Measurements from ENCODE around the gene HEATR5A.
"Not testable (repeated sequence)": the region's sequence is repeated elsewhere in the genome, so short reads cannot be mapped to it uniquely, and the experiment has no call there.

The HEATR5A gene

DNA sequence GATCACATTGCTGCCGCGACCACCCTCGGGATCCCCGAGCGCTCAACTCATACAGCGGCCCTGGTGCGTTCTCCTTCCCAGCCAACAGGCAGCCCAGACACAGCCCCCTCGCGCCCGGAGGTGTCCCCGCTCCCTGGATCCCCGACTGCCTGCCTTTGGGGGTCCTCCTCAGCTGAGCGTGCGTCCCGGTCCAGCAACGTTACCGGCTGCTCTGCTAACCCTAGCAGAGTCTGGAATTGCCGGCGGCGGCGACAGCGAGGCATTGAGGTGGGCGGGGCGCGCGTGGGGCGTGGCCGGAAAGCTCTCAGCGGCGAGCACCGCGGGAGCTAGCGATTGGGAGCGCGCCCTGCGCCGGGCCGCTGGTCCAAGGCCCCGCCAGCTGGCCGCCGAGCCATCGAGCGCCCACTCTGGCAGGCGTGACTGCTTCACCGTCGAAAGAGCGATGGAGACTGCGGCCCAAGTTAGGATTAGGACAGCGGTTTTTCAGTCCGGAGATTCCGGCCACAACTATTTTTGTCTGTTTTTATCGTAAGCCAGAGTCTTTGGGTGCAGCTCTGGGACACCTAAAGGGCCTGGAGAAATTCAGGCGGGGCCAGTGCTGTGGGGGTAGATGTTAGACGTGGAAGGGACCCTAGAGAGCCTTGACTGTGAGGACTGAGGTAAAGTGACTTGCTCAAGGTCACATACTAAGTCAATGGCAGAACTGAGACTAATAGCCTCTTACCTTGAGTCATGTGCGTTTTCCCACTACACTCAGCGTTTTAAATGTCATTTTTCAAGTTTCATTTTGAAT lies at the start of gene HEATR5A:
Gene HEATR5A, minus strand, starts transcription at position 232 of the 793 bp plus-strand sequence. CDS start 17,575 bp downstream, outside the sequence.
- peak; percentile 97 for DNase-seq

DNA sequence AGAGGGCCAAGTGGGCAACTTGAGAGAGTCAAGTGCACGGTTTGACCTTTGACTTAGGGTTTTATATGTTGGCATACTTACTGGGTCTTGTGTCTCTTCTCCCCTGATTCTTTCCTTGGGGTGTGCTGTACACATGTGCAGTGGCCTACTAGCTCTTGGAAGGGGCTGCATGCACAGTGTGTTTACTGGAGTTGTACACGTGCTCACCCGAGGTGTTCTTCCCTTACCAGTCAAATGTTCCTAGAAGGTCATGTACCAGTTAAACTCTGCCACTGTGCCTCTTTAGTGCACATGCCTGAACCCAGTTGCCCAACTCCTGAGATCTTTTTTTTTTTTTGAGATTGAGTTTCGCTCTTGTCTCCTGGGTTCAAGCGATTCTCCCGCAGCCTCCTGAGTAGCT lies 46.2 kb upstream of the HEATR5A start:
- DNase-seq, result no peak

DNA sequence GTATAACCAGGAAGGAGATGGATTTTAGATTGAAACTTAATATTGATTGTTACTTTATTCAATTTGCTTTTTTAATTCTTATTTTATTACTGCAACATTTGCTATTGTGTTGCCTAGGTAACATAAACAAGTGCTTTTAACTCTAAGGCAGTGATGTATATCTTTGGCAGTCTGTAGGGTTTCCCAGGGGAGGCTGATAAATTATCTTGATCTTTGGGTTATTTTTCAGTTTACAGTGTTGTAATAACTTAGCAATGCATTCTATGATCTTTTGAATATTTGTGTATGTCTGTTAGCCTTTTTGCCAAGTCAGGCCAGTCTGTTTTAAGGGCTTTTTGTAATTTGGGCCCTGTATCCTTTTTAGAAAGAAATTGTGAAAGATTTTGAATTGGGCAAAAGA lies 44.8 kb upstream of the HEATR5A start:
- DNase-seq, result no peak

DNA sequence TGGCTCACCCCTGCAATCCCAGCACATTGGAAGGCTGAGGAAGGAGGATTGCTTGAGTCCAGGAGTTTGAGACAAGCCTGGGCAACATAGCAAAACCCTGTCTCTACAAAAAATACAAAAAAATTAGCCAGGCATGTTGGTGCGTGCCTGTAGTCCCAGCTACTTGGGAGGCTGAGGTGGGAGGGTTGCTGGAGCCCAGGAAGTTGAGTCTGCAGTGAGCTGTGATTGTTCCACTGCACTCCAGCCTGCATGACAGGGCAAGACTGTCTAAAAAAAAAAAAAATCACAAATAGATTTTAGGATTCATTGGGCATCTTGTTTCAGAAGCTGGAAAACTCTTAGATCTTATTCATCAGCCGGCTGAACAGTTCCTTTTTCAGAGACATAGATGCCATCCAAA lies 42.1 kb upstream of the HEATR5A start:
- DNase-seq, result not testable (repeated sequence)

DNA sequence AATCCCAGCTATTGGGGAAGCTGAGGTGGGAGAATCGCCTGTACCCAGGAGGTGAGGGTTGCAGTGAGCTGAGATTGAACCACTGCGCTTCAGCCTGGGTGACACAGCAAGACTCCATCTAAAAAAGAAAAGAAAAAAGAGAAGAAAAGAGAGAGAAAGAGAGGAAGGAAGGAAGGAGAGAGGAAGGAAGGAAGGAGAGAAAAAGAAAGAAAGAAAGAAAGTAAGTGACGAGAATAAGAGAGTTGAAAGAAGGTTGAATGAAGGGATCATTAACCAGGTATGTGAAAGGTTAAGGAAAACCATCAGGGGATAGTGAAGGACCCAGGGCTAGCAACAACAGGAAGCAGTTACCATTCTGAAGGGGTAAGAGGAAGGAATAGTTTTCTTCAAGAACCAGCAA lies 41.2 kb upstream of the HEATR5A start:
- no peak for DNase-seq

DNA sequence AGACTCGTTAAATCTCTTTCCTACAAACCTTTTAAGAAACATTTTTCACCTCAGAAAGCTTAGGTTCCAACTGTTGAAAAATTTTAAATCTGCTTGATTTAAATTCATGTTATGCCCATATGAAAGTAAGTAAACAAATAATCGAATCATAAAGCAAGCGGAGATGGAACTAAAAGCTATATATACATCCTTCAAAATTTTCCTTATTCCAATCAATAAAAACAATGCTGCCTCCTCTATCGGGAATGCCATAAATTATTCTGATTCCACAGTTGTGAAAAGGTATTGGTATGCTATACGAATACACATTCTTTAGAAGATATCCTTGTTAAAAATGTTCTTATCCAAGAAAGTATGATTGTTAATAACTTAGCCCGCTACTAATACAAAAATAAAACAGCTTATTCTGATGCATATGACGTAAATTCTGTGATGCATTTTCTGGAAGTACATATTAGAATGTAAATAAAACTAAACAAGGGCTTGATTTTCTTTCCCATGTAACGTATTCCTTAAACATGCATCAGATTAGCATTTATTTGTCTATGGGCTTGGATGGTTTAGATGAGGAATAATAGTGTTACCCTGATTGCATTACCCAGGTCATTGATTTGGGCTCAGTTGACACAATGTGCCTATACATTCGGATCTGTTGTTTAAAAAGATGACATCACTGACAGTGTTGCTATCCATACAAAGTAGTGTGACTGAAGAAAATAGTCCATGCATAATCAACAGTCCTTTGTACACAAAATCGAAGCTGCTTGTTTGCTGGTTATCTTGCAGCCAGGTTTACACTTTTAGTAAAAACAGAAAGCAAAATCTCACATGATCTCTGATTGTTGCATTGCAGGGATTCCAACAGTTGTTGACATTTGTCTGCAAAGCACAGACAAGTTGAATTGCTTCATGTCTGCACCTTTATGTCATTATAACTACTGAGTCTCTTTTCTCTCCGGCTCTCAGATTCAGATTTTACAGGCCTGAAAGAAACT lies 37.6 kb upstream of the HEATR5A start:
- no peak for DNase-seq

DNA sequence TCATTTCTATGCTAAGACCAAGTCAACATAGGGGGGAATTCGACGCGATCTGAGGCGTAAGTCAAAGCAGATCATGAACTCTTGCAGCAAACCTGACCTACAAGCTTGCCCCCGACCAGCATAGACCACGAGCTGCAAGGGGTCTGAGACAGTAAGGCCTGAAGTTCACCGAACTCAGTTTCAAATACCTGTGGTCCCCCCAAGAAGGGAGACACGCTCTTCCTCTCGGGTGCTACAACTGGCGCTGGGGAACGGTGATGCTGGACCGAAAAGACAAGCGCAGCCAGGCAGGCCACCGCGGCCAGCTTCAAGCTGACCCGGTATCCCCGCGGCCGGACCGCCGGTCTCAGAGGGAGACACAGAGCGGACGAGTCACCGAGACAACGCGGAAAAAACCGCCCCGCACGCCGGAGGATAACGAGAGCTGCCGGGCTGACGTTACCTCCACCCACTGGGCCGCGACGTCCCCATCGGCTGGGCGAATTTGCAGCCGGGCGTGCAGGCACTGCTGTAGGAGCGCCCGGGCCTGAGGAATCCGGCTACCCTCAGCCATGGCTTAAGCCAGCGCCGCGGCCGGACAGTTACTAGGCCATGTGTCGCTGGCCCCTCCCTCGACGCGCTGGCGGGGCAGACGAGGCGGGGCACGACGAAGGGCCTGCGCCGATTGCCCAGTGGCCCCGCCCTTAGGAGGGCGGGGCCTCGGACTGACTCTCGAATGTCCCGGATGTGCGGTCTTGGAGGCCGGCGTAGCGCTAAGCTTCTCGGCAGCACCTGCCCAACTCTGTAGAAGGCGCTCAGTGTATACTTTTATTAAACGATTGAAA lies 36.7 kb upstream of the HEATR5A start, which contains the start of gene DTD2:
Gene DTD2, minus strand, starts transcription at position 666 of the 824 bp plus-strand sequence. Its CDS starts 113 bp downstream, at position 553.
- peak; percentile 96 for DNase-seq

DNA sequence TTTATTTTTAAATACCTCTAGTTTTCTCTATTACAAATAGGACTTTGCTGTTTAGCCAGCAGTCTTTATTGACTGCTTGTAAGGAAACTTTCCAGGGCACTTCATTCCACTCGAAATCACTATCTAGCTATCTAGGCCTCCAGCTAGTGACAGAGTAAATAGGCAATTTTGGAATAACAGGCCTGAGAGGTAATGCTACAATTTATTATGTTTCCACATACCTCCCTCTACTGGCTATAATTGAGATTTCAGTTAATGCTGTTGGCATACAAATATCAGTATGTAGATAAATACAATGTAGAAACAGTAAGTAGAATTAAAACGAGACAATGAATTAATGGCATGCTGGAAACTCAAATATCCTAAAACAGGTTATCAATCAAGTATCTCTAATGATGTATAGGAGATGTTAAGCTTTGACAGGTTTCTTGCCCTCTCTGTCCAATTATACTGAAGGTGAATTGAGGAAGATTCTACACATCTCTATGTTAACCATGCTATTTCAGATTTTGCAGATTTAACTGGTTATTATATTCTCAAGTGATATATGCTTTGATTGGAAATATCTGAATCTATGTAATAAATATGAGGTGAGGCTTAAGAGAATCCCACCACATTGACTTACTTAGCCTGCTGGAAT lies 29.7 kb upstream of the HEATR5A start:
- DNase-seq, result no peak

DNA sequence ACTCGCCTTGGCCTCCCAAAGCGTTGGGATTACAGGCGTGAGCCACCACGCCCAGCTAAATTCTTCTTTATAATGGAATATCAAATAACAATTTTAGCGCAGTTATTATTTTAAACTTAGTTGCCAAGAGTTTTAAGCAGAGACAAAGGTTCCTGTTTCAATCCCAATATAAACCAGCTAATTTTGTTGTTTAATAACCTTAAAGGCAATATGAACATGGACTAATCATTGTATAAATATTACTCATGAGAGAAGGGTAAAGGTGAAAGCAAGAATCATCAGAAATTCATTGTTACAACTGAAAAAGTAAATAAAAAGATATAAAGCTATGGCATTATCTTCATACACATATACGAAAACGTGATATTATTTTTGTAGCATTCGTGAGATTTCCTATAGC lies 28.8 kb upstream of the HEATR5A start:
- no peak for DNase-seq

DNA sequence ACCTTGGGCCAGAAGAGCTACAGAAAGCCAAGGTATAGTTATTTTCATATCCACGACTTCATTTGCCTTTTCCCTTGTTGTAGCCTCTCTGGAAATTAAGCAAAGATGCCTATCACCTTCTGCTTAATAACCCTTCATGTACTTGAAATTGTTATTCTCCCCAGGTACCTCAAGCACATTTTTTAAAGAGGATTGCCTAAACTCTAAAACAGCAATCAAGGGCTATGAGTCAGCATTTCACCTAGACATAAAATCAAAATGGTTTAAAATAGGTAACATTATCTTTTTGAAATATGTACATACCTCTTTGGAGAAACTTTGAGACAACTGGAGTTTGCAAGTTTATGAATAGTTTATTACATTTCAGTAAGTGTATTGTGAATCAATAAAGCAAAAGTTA lies 25.4 kb upstream of the HEATR5A start:
- DNase-seq, result no peak

DNA sequence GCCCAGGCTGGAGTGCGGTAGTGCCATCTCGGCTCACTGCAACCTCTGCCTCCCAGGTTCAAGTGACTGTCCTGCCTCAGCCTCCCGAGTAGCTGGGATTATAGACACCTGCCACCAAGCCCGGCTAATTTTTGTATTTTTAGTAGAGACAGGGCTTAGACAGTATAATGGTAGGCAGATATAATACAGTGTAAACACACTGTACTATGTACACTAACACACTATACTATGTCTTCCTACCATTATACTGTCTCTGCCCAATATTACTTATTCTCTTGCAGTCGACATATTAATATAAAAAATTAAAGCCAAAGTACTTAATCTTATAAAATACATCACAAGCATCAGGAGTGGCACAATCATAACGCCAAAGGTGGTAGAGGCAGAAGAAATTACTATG lies 21.9 kb upstream of the HEATR5A start:
- no peak for DNase-seq

DNA sequence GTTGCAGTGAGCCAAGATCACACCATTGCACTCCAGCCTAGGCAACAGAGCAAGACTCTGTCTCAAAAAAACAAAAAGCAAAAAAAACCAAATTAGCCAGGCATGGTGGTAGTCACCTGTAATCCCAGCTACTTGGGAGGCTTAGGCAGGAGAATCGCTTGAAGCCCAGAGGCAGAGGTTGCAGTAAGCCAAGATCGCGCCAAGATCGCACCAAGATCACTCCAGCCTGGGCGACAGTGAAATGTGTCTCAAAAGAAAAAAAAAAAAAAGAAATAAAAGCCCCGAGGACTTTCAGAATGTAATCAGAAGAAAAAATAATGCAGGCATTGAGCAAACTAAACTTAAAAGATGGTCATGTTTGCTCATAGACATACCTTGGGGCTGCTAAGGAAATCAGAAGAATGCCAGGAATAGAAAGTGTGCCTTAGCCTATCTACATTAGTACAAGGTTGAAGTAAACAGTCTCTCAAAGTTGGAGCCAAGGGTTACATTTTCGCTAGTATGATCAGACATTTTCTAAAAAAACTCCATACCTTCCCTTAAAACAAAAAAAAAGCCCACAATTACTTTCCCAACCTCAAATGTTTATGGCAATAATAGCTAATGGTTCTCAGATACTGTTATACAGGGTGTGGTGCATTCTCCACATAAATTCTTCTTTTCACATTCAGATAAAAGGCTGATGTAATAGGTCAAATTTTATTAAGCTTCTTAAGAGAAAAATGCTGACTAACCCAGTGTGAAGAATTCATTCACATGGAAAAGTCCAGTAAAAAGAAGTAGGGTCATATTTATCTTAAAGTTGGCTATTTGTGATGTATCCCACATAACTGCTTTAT lies 21.1 kb upstream of the HEATR5A start:
- no peak for DNase-seq

DNA sequence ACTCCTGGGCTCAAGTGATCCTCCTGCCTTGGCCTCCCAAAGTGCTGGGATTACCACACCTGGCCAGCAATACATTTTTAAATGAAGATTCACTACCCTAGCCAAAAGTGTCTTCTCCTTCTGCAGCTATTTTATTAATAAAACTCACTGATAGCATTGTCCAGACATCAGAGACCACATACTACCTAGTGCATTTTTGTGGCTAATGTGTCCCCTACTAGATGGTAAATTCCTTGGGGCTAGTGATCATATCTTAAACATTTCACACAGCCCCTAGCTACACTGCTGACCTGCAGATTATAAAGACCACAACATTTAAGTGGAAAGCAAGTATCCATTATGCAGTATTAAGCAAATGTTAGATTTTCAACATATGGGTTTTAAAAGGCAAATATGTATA lies 19.9 kb upstream of the HEATR5A start:
- no peak for DNase-seq

DNA sequence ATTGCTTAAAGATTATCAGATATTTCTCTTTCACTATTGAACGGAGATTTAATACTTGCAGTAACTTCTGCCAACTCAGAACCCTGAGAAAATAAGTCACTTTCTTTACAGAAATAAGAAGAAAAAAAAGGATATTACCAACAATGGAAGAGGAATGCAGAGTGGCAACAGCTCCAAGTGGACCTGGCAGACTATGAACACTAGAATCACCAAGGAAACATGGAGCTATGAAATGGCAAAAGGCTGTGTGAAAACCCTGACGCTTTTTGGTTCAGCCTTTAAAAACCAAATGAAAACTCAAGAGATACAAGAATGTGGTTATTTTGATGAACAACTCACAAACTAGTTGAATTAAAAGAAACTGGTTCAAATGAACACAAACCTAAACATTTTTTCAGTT lies 19.2 kb upstream of the HEATR5A start:
- DNase-seq, result no peak

DNA sequence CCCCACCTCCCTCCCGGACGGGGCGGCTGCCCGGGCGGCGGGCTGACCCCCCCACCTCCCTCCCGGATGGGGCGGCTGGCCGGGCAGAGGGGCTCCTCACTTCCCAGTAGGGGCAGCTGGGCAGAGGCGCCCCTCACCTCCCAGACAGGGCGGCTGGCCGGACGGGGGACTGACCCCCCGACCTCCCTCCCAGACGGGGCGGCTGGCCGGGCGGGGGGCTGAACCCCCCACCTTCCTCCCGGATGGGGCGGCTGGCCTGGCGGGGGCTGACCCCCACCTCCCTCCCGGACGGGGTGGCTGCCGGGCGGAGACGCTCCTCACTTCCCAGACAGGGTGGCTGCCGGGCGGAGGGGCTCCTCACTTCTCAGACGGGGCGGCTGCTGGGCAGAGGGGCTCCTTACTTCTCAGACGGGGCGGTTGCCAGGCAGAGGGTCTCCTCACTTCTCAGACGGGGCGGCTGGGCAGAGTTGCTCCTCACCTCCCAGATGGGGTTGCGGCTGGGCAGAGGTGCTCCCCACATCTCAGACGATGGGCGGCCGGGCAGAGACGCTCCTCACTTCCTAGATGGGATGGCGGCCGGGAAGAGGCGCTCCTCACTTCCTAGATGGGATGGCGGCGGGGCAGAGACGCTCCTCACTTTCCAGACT lies 16.8 kb upstream of the HEATR5A start:
- DNase-seq, result not testable (repeated sequence)

DNA sequence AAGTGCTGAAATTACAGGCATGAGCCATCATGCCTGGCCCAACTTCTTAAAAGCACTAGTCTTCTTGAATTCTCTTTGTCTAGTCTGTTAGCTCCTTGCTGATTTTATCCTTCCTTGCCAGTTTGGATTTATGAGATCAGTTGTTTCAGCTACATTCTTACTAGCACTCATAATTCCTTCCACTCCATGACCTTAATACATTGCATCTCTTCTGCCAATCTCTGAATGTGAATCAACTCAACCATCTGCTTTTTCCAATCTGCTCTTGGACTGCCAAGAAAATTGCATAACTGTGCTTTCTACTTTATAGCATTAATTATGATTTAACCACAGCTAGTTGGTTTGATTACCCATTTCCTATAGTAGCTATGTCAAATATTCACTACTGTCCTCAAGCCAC lies 14.9 kb upstream of the HEATR5A start:
- DNase-seq, result no peak

DNA sequence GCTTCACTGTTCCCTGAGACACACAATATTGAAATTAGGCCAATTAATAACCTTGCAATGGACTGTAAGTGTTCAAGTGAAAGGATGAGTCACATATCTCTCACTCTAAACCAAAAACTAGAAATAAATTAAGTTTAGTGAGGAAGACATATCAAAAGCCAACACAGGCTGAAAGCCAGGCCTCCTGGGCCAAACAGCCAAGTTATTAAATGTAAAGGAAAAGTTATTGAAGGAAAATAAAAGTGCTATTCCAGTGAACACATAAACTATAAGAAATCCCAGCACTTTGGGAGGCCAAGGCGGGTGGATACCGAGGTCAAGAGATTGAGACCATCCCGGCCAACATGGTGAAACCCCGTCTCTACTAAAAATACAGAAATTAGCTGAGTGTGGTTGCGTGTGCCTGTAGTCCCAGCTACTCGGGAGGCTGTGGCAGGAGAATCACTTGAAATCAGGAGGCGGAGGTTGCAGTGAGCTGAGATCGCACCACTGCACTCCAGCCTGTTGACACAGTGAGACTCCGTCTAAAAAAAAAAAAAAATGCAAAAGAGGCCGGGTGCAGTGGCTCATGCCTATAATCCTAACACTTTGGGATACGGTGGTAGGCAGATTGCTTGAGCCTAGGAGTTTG lies 10.4 kb upstream of the HEATR5A start:
- no peak for DNase-seq

DNA sequence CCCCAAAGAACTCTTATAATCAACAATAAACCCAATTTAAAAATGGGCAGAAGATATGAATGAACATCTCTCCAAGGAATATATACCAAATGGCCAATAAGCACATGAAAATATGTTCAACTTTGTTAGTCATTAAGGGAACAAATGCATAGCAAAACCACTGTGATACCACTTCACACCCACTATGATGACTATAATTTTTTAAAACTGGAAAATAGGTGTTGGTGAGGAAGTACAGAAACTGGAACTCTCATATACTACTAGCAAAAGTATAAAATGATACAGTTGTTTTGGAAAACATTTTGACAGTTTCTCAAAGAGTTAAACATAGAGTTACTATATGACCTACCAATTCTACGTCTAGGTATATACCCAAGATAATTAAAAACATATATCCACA lies 9.4 kb upstream of the HEATR5A start:
- DNase-seq, result no peak

DNA sequence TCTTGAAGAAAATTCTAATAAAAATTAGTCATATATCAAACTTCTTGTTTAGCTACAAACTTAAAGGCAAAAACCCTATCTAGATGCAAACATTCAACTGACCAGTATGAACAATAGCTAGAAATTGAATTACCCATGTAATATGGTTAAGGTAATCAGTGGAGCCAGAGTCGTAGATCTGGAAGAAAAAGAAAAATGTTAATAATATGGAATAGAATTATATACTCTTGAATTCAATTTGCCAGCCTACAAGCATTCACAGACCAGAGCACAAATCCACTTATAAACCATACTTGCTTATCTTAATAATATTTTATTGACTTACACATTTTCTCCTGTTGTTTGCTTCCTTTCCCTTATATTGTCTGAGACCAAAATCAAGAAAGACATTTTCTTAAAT lies 7.7 kb upstream of the HEATR5A start:
- DNase-seq, result no peak

DNA sequence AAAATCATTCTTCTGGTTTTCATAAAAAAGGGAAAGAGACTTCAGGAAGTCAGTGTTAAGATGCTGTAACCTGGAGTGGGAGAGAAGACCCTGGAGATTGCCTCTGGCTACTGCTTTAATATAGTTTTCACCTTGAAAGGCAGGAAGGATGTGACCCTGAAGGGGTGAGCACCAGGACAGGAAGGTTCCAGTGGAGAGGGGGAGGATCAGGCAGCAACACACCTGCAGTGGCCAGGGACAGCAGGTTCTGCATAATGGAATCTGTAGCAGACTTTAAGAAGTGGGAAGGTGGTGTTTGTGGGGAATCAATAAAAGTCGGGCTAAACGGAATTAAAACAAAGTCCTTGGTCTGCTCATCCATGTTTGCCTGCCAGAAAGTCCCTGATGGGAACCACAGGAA lies 6.3 kb upstream of the HEATR5A start:
- no peak for DNase-seq
